ENCODE measurements around the gene STK32B. TPM values are rescaled to one million over a fixed set of nuclear protein-coding genes. Genes with fewer than 3 reads are reported as not detected.

Gene STK32B
- total and polyA plus RNA-seq, 4 donors = 0.02 to 0.28 (median 0.08) TPM; not detected in 1

DNA sequence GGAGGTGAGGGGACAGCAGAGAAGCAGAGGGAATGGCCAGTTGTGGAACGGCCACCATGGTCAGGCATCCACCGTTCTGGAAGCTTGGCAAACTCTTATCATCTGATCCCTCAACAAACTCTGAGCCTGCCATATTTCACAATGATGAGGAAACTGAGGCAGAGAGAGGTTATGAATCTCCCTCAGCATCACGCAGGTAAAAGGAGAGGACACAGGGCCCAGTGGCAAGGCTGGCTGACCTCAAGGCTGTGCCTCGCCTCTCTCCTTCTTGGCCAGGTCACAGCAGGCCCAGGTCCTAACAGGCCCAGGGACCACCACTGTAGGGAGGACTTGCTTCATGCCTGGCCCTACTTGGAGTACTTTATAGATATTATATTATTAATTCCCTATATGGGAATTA is 414.2 kb downstream of the STK32B start:
- Histone ChIP-seq H3K36me3 (ENCODE audit: control insufficient read depth in 4 of 4, insufficient read depth in 3 of 4, low read depth in 1 of 4, low read length in 3 of 4) (no peaks in the 10 kb centered on the region), H3K27me3 (ENCODE audit: control insufficient read depth in 4 of 4, insufficient read depth in 4 of 4, low read length in 3 of 4) (no peaks in the 10 kb centered on the region), H3K9ac (ENCODE audit: low read depth in 1 of 2, low read length in 2 of 2) (no peak overlapping the region), H3K4me1 (ENCODE audit: control insufficient read depth in 4 of 4, insufficient read depth in 4 of 4, low read length in 3 of 4) (peaks cover 0 to 3% (median 0%) of the 10 kb centered on the region in 4 donors), H3K4me3 (ENCODE audit: low read depth in 1 of 3, low read length in 3 of 3) (no peak overlapping the region), H3K27ac (ENCODE audit: low read depth in 1 of 2, low read length in 2 of 2) (no peak overlapping the region), H3K9me3 (ENCODE audit: control insufficient read depth in 4 of 4, low read length in 3 of 4) (no peaks in the 10 kb centered on the region)
- no peak for TF ChIP-seq RAD21 (IDR thresholded peaks at IDR 0.05)
- no peak for TF ChIP-seq JUND (IDR thresholded peaks at IDR 0.05)
- no peak for TF ChIP-seq FOXA1 (IDR thresholded peaks at IDR 0.05)
- TF ChIP-seq SP1 (IDR thresholded peaks at IDR 0.05) = no peak
- no peak for TF ChIP-seq FOXA2 (IDR thresholded peaks at IDR 0.05)
- no peak for TF ChIP-seq RXRA (IDR thresholded peaks at IDR 0.05)
- TF ChIP-seq GABPA (IDR thresholded peaks at IDR 0.05 in 1 of 2, conservative IDR thresholded peaks at IDR 0.05 in 1 of 2) = no peak
- TF ChIP-seq, protein P1, sequence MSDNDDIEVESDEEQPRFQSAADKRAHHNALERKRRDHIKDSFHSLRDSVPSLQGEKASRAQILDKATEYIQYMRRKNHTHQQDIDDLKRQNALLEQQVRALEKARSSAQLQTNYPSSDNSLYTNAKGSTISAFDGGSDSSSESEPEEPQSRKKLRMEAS (IDR thresholded peaks at IDR 0.05) = no peak
- TF ChIP-seq EGR1 (IDR thresholded peaks at IDR 0.05; ENCODE audit: low read depth in 2 of 2) = no peak
- TF ChIP-seq, protein P2, sequence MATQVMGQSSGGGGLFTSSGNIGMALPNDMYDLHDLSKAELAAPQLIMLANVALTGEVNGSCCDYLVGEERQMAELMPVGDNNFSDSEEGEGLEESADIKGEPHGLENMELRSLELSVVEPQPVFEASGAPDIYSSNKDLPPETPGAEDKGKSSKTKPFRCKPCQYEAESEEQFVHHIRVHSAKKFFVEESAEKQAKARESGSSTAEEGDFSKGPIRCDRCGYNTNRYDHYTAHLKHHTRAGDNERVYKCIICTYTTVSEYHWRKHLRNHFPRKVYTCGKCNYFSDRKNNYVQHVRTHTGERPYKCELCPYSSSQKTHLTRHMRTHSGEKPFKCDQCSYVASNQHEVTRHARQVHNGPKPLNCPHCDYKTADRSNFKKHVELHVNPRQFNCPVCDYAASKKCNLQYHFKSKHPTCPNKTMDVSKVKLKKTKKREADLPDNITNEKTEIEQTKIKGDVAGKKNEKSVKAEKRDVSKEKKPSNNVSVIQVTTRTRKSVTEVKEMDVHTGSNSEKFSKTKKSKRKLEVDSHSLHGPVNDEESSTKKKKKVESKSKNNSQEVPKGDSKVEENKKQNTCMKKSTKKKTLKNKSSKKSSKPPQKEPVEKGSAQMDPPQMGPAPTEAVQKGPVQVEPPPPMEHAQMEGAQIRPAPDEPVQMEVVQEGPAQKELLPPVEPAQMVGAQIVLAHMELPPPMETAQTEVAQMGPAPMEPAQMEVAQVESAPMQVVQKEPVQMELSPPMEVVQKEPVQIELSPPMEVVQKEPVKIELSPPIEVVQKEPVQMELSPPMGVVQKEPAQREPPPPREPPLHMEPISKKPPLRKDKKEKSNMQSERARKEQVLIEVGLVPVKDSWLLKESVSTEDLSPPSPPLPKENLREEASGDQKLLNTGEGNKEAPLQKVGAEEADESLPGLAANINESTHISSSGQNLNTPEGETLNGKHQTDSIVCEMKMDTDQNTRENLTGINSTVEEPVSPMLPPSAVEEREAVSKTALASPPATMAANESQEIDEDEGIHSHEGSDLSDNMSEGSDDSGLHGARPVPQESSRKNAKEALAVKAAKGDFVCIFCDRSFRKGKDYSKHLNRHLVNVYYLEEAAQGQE (IDR thresholded peaks at IDR 0.05) = no peak
- TF ChIP-seq, protein P3, sequence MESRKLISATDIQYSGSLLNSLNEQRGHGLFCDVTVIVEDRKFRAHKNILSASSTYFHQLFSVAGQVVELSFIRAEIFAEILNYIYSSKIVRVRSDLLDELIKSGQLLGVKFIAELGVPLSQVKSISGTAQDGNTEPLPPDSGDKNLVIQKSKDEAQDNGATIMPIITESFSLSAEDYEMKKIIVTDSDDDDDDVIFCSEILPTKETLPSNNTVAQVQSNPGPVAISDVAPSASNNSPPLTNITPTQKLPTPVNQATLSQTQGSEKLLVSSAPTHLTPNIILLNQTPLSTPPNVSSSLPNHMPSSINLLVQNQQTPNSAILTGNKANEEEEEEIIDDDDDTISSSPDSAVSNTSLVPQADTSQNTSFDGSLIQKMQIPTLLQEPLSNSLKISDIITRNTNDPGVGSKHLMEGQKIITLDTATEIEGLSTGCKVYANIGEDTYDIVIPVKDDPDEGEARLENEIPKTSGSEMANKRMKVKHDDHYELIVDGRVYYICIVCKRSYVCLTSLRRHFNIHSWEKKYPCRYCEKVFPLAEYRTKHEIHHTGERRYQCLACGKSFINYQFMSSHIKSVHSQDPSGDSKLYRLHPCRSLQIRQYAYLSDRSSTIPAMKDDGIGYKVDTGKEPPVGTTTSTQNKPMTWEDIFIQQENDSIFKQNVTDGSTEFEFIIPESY (IDR thresholded peaks at IDR 0.05) = no peak
- TF ChIP-seq TAF1 (conservative IDR thresholded peaks at IDR 0.05) = no peak
- no peak for TF ChIP-seq NR2F2 (IDR thresholded peaks at IDR 0.05)
- TF ChIP-seq, protein P4, sequence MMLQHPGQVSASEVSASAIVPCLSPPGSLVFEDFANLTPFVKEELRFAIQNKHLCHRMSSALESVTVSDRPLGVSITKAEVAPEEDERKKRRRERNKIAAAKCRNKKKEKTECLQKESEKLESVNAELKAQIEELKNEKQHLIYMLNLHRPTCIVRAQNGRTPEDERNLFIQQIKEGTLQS (IDR thresholded peaks at IDR 0.05) = no peak
- TF ChIP-seq, protein P5, sequence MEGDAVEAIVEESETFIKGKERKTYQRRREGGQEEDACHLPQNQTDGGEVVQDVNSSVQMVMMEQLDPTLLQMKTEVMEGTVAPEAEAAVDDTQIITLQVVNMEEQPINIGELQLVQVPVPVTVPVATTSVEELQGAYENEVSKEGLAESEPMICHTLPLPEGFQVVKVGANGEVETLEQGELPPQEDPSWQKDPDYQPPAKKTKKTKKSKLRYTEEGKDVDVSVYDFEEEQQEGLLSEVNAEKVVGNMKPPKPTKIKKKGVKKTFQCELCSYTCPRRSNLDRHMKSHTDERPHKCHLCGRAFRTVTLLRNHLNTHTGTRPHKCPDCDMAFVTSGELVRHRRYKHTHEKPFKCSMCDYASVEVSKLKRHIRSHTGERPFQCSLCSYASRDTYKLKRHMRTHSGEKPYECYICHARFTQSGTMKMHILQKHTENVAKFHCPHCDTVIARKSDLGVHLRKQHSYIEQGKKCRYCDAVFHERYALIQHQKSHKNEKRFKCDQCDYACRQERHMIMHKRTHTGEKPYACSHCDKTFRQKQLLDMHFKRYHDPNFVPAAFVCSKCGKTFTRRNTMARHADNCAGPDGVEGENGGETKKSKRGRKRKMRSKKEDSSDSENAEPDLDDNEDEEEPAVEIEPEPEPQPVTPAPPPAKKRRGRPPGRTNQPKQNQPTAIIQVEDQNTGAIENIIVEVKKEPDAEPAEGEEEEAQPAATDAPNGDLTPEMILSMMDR (IDR thresholded peaks at IDR 0.05; ENCODE audit: low read depth, low read length, missing input control) = no peak
- TF ChIP-seq HNF4G (IDR thresholded peaks at IDR 0.05) = no peak
- no peak for TF ChIP-seq YY1 (IDR thresholded peaks at IDR 0.05)
- TF ChIP-seq HNF4A (conservative IDR thresholded peaks at IDR 0.05) = no peak
- 93% methylated on average over 4 of the region's 4 CpGs for WGBS
- DNase-seq (ENCODE audit: low spot score) = no peak

Measured in liver (tissue), 9 donors.